HepG2 (cell line): ENCODE measurements around the gene GANC. TPM values are rescaled to one million over a fixed set of nuclear protein-coding genes. Genes with fewer than 3 reads are reported as not detected.

Source experiments
- ATRX ChIP-seq: sonication (generic); formaldehyde crosslinking; IDR thresholded peaks from 2 replicates; pipeline ENCODE4 v1.4.0; 2020; ENCODE audit warnings: missing genetic modification reagents, borderline replicate concordance
- DZIP1 ChIP-seq: sonication (generic); formaldehyde crosslinking; IDR thresholded peaks from 2 replicates; pipeline ENCODE4 v1.5.0; 2020; ENCODE audit warnings: mild to moderate bottlenecking, missing genetic modification reagents
- ETV6 ChIP-seq: sonication (generic); formaldehyde crosslinking; conservative IDR thresholded peaks from 2 replicates; pipeline ENCODE4 v1.4.0; 2020; ENCODE audit warnings: missing genetic modification reagents
- FOXC1 ChIP-seq: sonication (generic); formaldehyde crosslinking; IDR thresholded peaks from 2 replicates; pipeline ENCODE4 v1.8.0; 2022; ENCODE audit warnings: mild to moderate bottlenecking, missing genetic modification reagents, borderline replicate concordance
- ISL2 ChIP-seq: sonication (generic); formaldehyde crosslinking; IDR thresholded peaks from 2 replicates; pipeline ENCODE4 v1.5.0; 2020; ENCODE audit warnings: missing genetic modification reagents
- KMT2B ChIP-seq: IDR thresholded peaks from 2 replicates; pipeline ENCODE4 v1.6.1; 2016; ENCODE audit warnings: missing genetic modification reagents, missing compliant biosample characterization
- MATR3 ChIP-seq: sonication (generic); formaldehyde crosslinking; IDR thresholded peaks from 2 replicates; pipeline ENCODE4 v1.4.0; 2020; ENCODE audit warnings: missing genetic modification reagents
- MXI1 ChIP-seq: IDR thresholded peaks from 3 replicates; pipeline ENCODE4 v1.6.1; 2012; ENCODE audit warnings: low read depth, low read length, inconsistent platforms, borderline replicate concordance
- NCOA2 ChIP-seq: sonication (generic); formaldehyde crosslinking; IDR thresholded peaks from 2 replicates; pipeline ENCODE4 v1.8.0; 2022; ENCODE audit warnings: inconsistent platforms
- NFE2 ChIP-seq: sonication (generic); formaldehyde crosslinking; IDR thresholded peaks from 2 replicates; pipeline ENCODE4 v1.4.0; 2020; ENCODE audit warnings: missing genetic modification reagents
- SALL1 ChIP-seq: sonication (generic); formaldehyde crosslinking; IDR thresholded peaks from 2 replicates; pipeline ENCODE4 v1.8.0; 2022; ENCODE audit warnings: mild to moderate bottlenecking, missing genetic modification reagents
- SP1 ChIP-seq, 2 experiments: fragments of 450-650 bp in 1 of 2; sonication (generic) in 1 of 2; formaldehyde crosslinking in 1 of 2; IDR thresholded peaks; 2 replicates each; pipeline versions ENCODE4 v1.4.0 to v1.6.1; 2016 to 2020; ENCODE audit warnings: missing genetic modification reagents in 1 of 2
- TEF ChIP-seq: sonication (generic); formaldehyde crosslinking; IDR thresholded peaks from 2 replicates; pipeline ENCODE4 v1.5.0; 2020; ENCODE audit warnings: missing genetic modification reagents
- ZBTB4 ChIP-seq: sonication (generic); formaldehyde crosslinking; IDR thresholded peaks from 2 replicates; pipeline ENCODE4 v1.4.0; 2020; ENCODE audit warnings: missing genetic modification reagents, mild to moderate bottlenecking, borderline replicate concordance
- ZFP1 ChIP-seq: IDR thresholded peaks from 2 replicates; pipeline ENCODE4 v1.6.1; 2016
- ZIK1 ChIP-seq: sonication (generic); formaldehyde crosslinking; IDR thresholded peaks from 2 replicates; pipeline ENCODE4 v1.5.0; 2020; ENCODE audit warnings: mild to moderate bottlenecking, low read depth, missing genetic modification reagents, borderline replicate concordance
- ZKSCAN8 ChIP-seq: IDR thresholded peaks from 2 replicates; pipeline ENCODE4 v1.6.1; 2016; ENCODE audit warnings: borderline replicate concordance, missing genetic modification reagents, missing compliant biosample characterization
- ZNF256 ChIP-seq: sonication (generic); formaldehyde crosslinking; conservative IDR thresholded peaks from 2 replicates; pipeline ENCODE4 v1.4.0; 2020; ENCODE audit warnings: missing genetic modification reagents
- ZNF264 ChIP-seq: sonication (generic); formaldehyde crosslinking; IDR thresholded peaks from 2 replicates; pipeline ENCODE4 v1.4.0; 2020; ENCODE audit warnings: missing genetic modification reagents
- ZNF292 ChIP-seq: sonication (generic); formaldehyde crosslinking; IDR thresholded peaks from 2 replicates; pipeline ENCODE4 v1.8.1; 2022; ENCODE audit warnings: mild to moderate bottlenecking, low read depth, missing genetic modification reagents, borderline replicate concordance
- ZNF350 ChIP-seq: sonication (generic); formaldehyde crosslinking; IDR thresholded peaks from 2 replicates; pipeline ENCODE4 v1.4.0; 2020; ENCODE audit warnings: mild to moderate bottlenecking, low read depth, missing genetic modification reagents, borderline replicate concordance
- ZNF556 ChIP-seq: sonication (generic); formaldehyde crosslinking; IDR thresholded peaks from 2 replicates; pipeline ENCODE4 v1.4.0; 2020; ENCODE audit warnings: mild to moderate bottlenecking, missing genetic modification reagents, borderline replicate concordance
- ZNF570 ChIP-seq: sonication (generic); formaldehyde crosslinking; IDR thresholded peaks from 2 replicates; pipeline ENCODE4 v1.4.0; 2020; ENCODE audit warnings: mild to moderate bottlenecking, missing genetic modification reagents, borderline replicate concordance
- ZNF572 ChIP-seq: sonication (generic); formaldehyde crosslinking; IDR thresholded peaks from 2 replicates; pipeline ENCODE4 v1.5.1; 2020; ENCODE audit warnings: mild to moderate bottlenecking, missing genetic modification reagents
- ZNF580 ChIP-seq: IDR thresholded peaks from 2 replicates; pipeline ENCODE4 v1.6.1; 2016; ENCODE audit warnings: low read depth, borderline replicate concordance
- ZNF768 ChIP-seq: sonication (generic); formaldehyde crosslinking; IDR thresholded peaks from 2 replicates; pipeline ENCODE4 v1.4.0; 2020; ENCODE audit warnings: missing genetic modification reagents
- ZSCAN12 ChIP-seq: sonication (generic); formaldehyde crosslinking; IDR thresholded peaks from 2 replicates; pipeline ENCODE4 v1.9.0; 2021; ENCODE audit warnings: mild to moderate bottlenecking, missing genetic modification reagents
- polyA plus RNA-seq, 8 experiments: library from polyadenylated mRNA; depleted of rRNA in 3 of 8; stranded (reverse) in 7 of 8; unstranded in 1 of 8; fragments of >200 nt; fragmentation: Illumina TruSeq in 4 of 8; extraction: Trizol in 4 of 8; gene quantifications; 2 replicates each; pipeline versions ENCODE4 v1.2.1 to v1.2.3, GENCODE V29; 2011 to 2016; ENCODE audit warnings: low read depth in 4 of 8, missing spikeins in 1 of 8, mixed read lengths in 1 of 8; ENCODE audit not compliant: insufficient read depth in 1 of 8
- total RNA-seq, 5 experiments: library from RNA; depleted of rRNA; stranded (reverse); fragments of >200 nt; fragmentation: Illumina TruSeq; extraction: Trizol; gene quantifications; 2 replicates each; pipeline ENCODE4 v1.2.3, GENCODE V29; 2016; ENCODE audit warnings: low read depth in 1 of 5

The GANC gene
- total and polyA plus RNA-seq, 2 of the 13 experiments (the other 11 are each of a cell fraction or from before 2014, with no cell fraction given): 17.0 to 21.0 TPM

DNA sequence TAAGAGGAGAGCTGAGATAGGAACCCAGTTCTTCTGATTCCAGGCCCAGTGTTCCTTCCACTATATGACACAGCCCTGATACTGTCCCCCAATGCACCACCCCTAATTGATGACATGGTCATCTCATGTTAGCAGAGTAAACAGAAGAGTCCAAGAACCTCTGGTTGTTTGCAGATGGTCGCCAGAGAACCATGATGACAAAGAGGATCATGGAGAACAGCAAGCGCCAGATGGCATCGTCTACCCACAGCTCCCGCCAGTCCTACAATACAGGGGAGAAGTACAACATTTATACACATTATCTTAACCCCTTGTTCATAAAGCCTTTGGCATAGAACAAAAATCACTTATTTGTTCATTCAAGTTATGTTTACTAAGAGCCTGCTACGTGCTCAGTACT, 46.4 kb upstream of the GANC start (continued):
- TF ChIP-seq DZIP1 (CRISPR knock-in tag): no peak
- TF ChIP-seq SALL1 (CRISPR knock-in tag): peak; percentile 65
- TF ChIP-seq FOXC1 (CRISPR knock-in tag): no peak
- TF ChIP-seq ETV6 (CRISPR knock-in tag): no peak
- TF ChIP-seq ZNF572 (CRISPR knock-in tag): no peak
- TF ChIP-seq ZNF264 (CRISPR knock-in tag): no peak
- TF ChIP-seq ZNF570: no peak
- no peak for TF ChIP-seq TEF (CRISPR knock-in tag)
- TF ChIP-seq ZNF292 (CRISPR knock-in tag): no peak
- TF ChIP-seq NFE2 (CRISPR knock-in tag): no peak
- TF ChIP-seq MXI1: no peak
- TF ChIP-seq KMT2B: no peak
- no peak for TF ChIP-seq ZNF256 (CRISPR knock-in tag)
- no peak for TF ChIP-seq ZNF556 (CRISPR knock-in tag)
- no peak for TF ChIP-seq ZNF768 (CRISPR knock-in tag)
- TF ChIP-seq SP1 (IDR thresholded peaks at IDR 0.05): no peak
- no peak for TF ChIP-seq SP1 (CRISPR knock-in tag; IDR thresholded peaks at IDR 0.05)
- TF ChIP-seq ZSCAN12 (CRISPR knock-in tag): no peak
- no peak for TF ChIP-seq ISL2
- TF ChIP-seq ZNF350 (CRISPR knock-in tag): no peak
- no peak for TF ChIP-seq ZBTB4
- no peak for TF ChIP-seq ATRX
- TF ChIP-seq ZIK1: no peak
- TF ChIP-seq ZKSCAN8 (CRISPR knock-in tag): no peak
- no peak for TF ChIP-seq MATR3 (CRISPR knock-in tag)
- TF ChIP-seq ZNF580: no peak
- TF ChIP-seq ZFP1 (CRISPR knock-in tag): no peak
- TF ChIP-seq NCOA2 (CRISPR knock-in tag): no peak
